Liver (tissue), 9 donors: ENCODE measurements around the gene ZGRF1. TPM values are rescaled to one million over a fixed set of nuclear protein-coding genes. Genes with fewer than 3 reads are reported as not detected.

Source experiments
- DNase-seq: peaks from one replicate; pipeline ENCODE4 v3.0.0-alpha.2; 2017; ENCODE audit warnings: low spot score
- H3K27ac ChIP-seq, 2 donors: one replicate each; pipeline ENCODE4 v1.7.0; 2013; ENCODE audit warnings: inconsistent platforms in 2 of 2, low read length in 2 of 2, control low read depth in 1 of 2, low read depth in 1 of 2, mild to moderate bottlenecking in 1 of 2
- H3K27me3 ChIP-seq, 4 donors: one replicate each; pipeline versions ENCODE4 v1.6.1 to v1.7.0; 2013; ENCODE audit warnings: low read length in 3 of 4, inconsistent platforms in 1 of 4, mild to moderate bottlenecking in 1 of 4, moderate library complexity in 1 of 4; ENCODE audit not compliant: control insufficient read depth in 4 of 4, insufficient read depth in 4 of 4
- H3K36me3 ChIP-seq, 4 donors: one replicate each; pipeline versions ENCODE4 v1.6.1 to v1.7.0; 2013; ENCODE audit warnings: low read length in 3 of 4, mild to moderate bottlenecking in 3 of 4, low read depth in 1 of 4, moderate library complexity in 1 of 4; ENCODE audit not compliant: control insufficient read depth in 4 of 4, insufficient read depth in 3 of 4
- H3K4me1 ChIP-seq, 4 donors: one replicate each; pipeline versions ENCODE4 v1.6.1 to v1.7.0; 2013; ENCODE audit warnings: low read length in 3 of 4, mild to moderate bottlenecking in 3 of 4, moderate library complexity in 1 of 4; ENCODE audit not compliant: control insufficient read depth in 4 of 4, insufficient read depth in 4 of 4
- H3K4me3 ChIP-seq, 3 donors: one replicate each; pipeline versions ENCODE4 v1.6.1 to v1.7.0; 2013; ENCODE audit warnings: low read length in 3 of 3, control low read depth in 1 of 3, low read depth in 1 of 3, mild to moderate bottlenecking in 1 of 3
- H3K9ac ChIP-seq, 2 donors: one replicate each; pipeline ENCODE4 v1.7.0; 2013; ENCODE audit warnings: low read length in 2 of 2, mild to moderate bottlenecking in 2 of 2, moderate library complexity in 2 of 2, control low read depth in 1 of 2, low read depth in 1 of 2
- H3K9me3 ChIP-seq, 4 donors: one replicate each; pipeline versions ENCODE4 v1.6.1 to v1.7.0; 2013; ENCODE audit warnings: low read length in 3 of 4; ENCODE audit not compliant: control insufficient read depth in 4 of 4
- CTCF ChIP-seq: fragments of 150-350 bp; IDR thresholded peaks from 2 replicates; pipeline ENCODE4 v1.5.1; 2017; ENCODE audit warnings: improper control_type of control experiment, low read depth, low read length; ENCODE audit not compliant: missing input control
- EGR1 ChIP-seq, 2 donors: IDR thresholded peaks; 2 replicates each; pipeline ENCODE4 v1.6.1; 2016 to 2018; ENCODE audit warnings: antibody characterized with exemption in 2 of 2, low read depth in 2 of 2
- FOXA1 ChIP-seq: IDR thresholded peaks from 2 replicates; pipeline ENCODE4 v1.6.1; 2016; ENCODE audit warnings: antibody characterized with exemption
- FOXA2 ChIP-seq: IDR thresholded peaks from 2 replicates; pipeline ENCODE4 v1.6.1; 2016; ENCODE audit warnings: antibody characterized with exemption
- GABPA ChIP-seq, 2 donors: IDR thresholded peaks in 1 of 2; conservative IDR thresholded peaks in 1 of 2; 2 replicates each; pipeline ENCODE4 v1.6.1; 2016; ENCODE audit warnings: antibody characterized with exemption in 2 of 2, mild to moderate bottlenecking in 1 of 2, moderate library complexity in 1 of 2
- HNF4A ChIP-seq, 2 donors: conservative IDR thresholded peaks; 2 replicates each; pipeline ENCODE4 v1.6.1; 2016; ENCODE audit warnings: antibody characterized with exemption in 2 of 2, mild to moderate bottlenecking in 2 of 2
- HNF4G ChIP-seq: IDR thresholded peaks from 2 replicates; pipeline ENCODE4 v1.6.1; 2016; ENCODE audit warnings: antibody characterized with exemption
- NR2F2 ChIP-seq: IDR thresholded peaks from 2 replicates; pipeline ENCODE4 v1.6.1; 2016; ENCODE audit warnings: antibody characterized with exemption
- RAD21 ChIP-seq, 2 donors: IDR thresholded peaks; 2 replicates each; pipeline ENCODE4 v1.6.1; 2016; ENCODE audit warnings: antibody characterized with exemption in 2 of 2, mild to moderate bottlenecking in 2 of 2
- REST ChIP-seq: IDR thresholded peaks from 2 replicates; pipeline ENCODE4 v1.6.1; 2016; ENCODE audit warnings: antibody characterized with exemption, mild to moderate bottlenecking
- RXRA ChIP-seq, 2 donors: IDR thresholded peaks; 2 replicates each; pipeline ENCODE4 v1.6.1; 2017 to 2018; ENCODE audit warnings: antibody characterized with exemption in 2 of 2, mild to moderate bottlenecking in 1 of 2
- TAF1 ChIP-seq: conservative IDR thresholded peaks from 2 replicates; pipeline ENCODE4 v1.6.1; 2016; ENCODE audit warnings: antibody characterized with exemption, mild to moderate bottlenecking
- YY1 ChIP-seq: IDR thresholded peaks from 2 replicates; pipeline ENCODE4 v1.6.1; 2016; ENCODE audit warnings: antibody characterized with exemption, mild to moderate bottlenecking
- ZBTB33 ChIP-seq: IDR thresholded peaks from 2 replicates; pipeline ENCODE4 v1.6.1; 2016; ENCODE audit warnings: antibody characterized with exemption
- WGBS: extraction: QIAGEN DNeasy Blood & Tissue Kit; methylation state at CpG from one replicate; pipeline ENCODE4 v1.1.7; 2013; 5-methylcytosine and 5-hydroxymethylcytosine counted together
- polyA plus RNA-seq, 2 donors: library from polyadenylated mRNA; stranded (reverse) in 1 of 2; unstranded in 1 of 2; fragments of 200-250 nt in 1 of 2; fragments of >200 nt in 1 of 2; fragmentation: Nextera tagmentation in 1 of 2; extraction: Ambion mirVana in 1 of 2; gene quantifications; one replicate each; pipeline versions ENCODE4 v1.2.1 to v1.2.3, GENCODE V29; 2013 to 2015
- total RNA-seq, 2 donors: library from RNA; depleted of rRNA; stranded (reverse); fragments of >200 nt; gene quantifications; one replicate each; pipeline ENCODE4 v1.2.3, GENCODE V29; 2014
- TF ChIP-seq, protein P1 (sequence below): IDR thresholded peaks from 2 replicates; pipeline ENCODE4 v1.6.1; 2016; ENCODE audit warnings: antibody characterized with exemption
- TF ChIP-seq, protein P2 (sequence below): IDR thresholded peaks from 2 replicates; pipeline ENCODE4 v1.6.1; 2016; ENCODE audit warnings: antibody characterized with exemption
- donor health status: healthy.
- donor health status: healthy.
- donor health status: healthy.
- donor health status: healthy.
- donor health status: healthy.

Gene ZGRF1
- total and polyA plus RNA-seq, 4 donors = 0.38 to 12.7 (median 2.1) TPM

DNA sequence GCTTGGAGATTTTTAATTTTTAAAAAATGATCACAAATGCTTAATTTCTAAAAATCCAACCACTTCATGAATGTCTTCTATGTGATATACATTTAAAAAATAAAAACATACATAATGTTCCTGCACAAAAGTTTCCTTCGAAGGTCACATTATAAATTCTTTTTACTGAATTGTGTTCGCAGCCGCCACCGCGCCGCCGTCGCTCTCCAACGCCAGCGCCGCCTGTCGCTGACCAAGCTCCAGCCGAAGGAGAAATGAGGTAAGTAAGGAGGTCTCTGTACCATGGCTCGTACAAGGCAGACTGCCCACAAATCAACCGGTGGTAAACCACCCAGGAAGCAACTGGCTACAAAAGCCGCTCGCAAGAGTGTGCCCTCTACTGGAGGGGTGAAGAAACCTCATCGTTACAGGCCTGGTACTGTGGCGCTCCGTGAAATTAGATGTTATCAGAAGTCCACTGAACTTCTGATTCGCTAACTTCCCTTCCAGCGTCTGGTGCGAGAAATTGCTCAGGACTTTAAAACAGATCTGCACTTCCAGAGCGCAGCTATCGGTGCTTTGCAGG is 71.9 kb downstream of the ZGRF1 start:
- H3K9ac ChIP-seq = no peak overlapping the region
- WGBS = 95% methylated on average over 25 of the region's 25 CpGs
- H3K9me3 ChIP-seq = no peaks in the 10 kb centered on the region
- H3K27me3 ChIP-seq = no peaks in the 10 kb centered on the region
- TF ChIP-seq, protein P1, sequence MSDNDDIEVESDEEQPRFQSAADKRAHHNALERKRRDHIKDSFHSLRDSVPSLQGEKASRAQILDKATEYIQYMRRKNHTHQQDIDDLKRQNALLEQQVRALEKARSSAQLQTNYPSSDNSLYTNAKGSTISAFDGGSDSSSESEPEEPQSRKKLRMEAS = no peak
- TF ChIP-seq ZBTB33 (no peak), FOXA1 (no peak), EGR1 (IDR thresholded peaks at IDR 0.05; ENCODE audit: low read depth in 2 of 2) (no peak), YY1 (no peak)
- H3K4me3 ChIP-seq = no peak overlapping the region
- H3K4me1 ChIP-seq = no peaks in the 10 kb centered on the region
- DNase-seq = no peak
- H3K27ac ChIP-seq = no peak overlapping the region
- no peaks in the 10 kb centered on the region for H3K36me3 ChIP-seq

GRCh38 chr4:112563431-112564200 is 73.1 kb downstream of the ZGRF1 start:
- TF ChIP-seq, protein P2, sequence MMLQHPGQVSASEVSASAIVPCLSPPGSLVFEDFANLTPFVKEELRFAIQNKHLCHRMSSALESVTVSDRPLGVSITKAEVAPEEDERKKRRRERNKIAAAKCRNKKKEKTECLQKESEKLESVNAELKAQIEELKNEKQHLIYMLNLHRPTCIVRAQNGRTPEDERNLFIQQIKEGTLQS = no peak
- TF ChIP-seq RXRA (IDR thresholded peaks at IDR 0.05) (no peak), CTCF (no peak), GABPA (IDR thresholded peaks at IDR 0.05 in 1 of 2, conservative IDR thresholded peaks at IDR 0.05 in 1 of 2) (no peak), ZBTB33 (no peak), YY1 (no peak), HNF4G (no peak), RAD21 (IDR thresholded peaks at IDR 0.05) (no peak), TAF1 (no peak), NR2F2 (no peak), REST (no peak), EGR1 (IDR thresholded peaks at IDR 0.05; ENCODE audit: low read depth in 2 of 2) (no peak), FOXA1 (no peak), FOXA2 (no peak), HNF4A (conservative IDR thresholded peaks at IDR 0.05) (no peak)
- TF ChIP-seq, protein P1 = no peak
- Histone ChIP-seq H3K36me3 (no peaks in the 10 kb centered on the region), H3K9ac (no peak overlapping the region), H3K4me1 (no peaks in the 10 kb centered on the region), H3K9me3 (no peaks in the 10 kb centered on the region), H3K27ac (no peak overlapping the region), H3K27me3 (no peaks in the 10 kb centered on the region), H3K4me3 (no peak overlapping the region)
- WGBS = 93% methylated on average over 4 of the region's 4 CpGs
- no peak for DNase-seq
